ENCODE results near the gene CNTN1. TPM values are rescaled to one million over a fixed set of nuclear protein-coding genes. Genes with fewer than 3 reads are reported as not detected.

Gene CNTN1
- total RNA-seq, 1 experiment from 2014 or later = 3.0 TPM

GRCh38 chr12:40643976-40644375 lies 48.3 kb upstream of the CNTN1 start (continued):
- TF ChIP-seq, protein P1, sequence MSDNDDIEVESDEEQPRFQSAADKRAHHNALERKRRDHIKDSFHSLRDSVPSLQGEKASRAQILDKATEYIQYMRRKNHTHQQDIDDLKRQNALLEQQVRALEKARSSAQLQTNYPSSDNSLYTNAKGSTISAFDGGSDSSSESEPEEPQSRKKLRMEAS (IDR thresholded peaks at IDR 0.05) = no peak
- TF ChIP-seq JUND (IDR thresholded peaks at IDR 0.05) (no peak), EGR1 (IDR thresholded peaks at IDR 0.05; ENCODE audit: low read depth) (no peak)

- Histone ChIP-seq H3K36me3 (ENCODE audit: control insufficient read depth in 1 of 2, insufficient read depth in 2 of 2, low read length in 2 of 2) (no peaks in the 10 kb centered on the region), H2AFZ (ENCODE audit: low read depth, low read length, poor library complexity, severe bottlenecking) (no peak overlapping the region), H4K20me1 (ENCODE audit: insufficient read depth) (no peaks in the 10 kb centered on the region), H3K9me2 (ENCODE audit: insufficient read depth) (no peaks in the 10 kb centered on the region), H3K27me3 (ENCODE audit: insufficient read depth, low read length) (no peaks in the 10 kb centered on the region), H3K4me1 (ENCODE audit: control insufficient read depth in 1 of 2, insufficient read depth in 2 of 2, low read length in 2 of 2) (no peaks in the 10 kb centered on the region), H3K9me3 (ENCODE audit: control insufficient read depth in 1 of 2, insufficient read depth in 1 of 2, low read depth in 1 of 2, low read length in 2 of 2) (no peaks in the 10 kb centered on the region), H3K4me3 (replicated peaks in 1 of 2; ENCODE audit: low read depth in 1 of 2, low read length in 2 of 2) (no peak overlapping the region), H3K79me2 (ENCODE audit: insufficient read depth, low read length) (no peaks in the 10 kb centered on the region), H3K9ac (ENCODE audit: low read length) (no peak overlapping the region), H3K27ac (ENCODE audit: low read depth, low read length) (no peak overlapping the region), H3K4me2 (ENCODE audit: low read length) (no peak overlapping the region)
- ChIA-PET CTCF (no interaction called here), RAD21 (ENCODE audit: low non-redundant PET in 1 of 2, low total read pairs in 2 of 2, uncharacterized antibody in 2 of 2, unreplicated experiment in 2 of 2) (no interaction called here), POLR2A (no interaction called here)
- TF ChIP-seq POLR2AphosphoS5 (IDR thresholded peaks at IDR 0.05; ENCODE audit: low read depth, low read length) = no peak
- TF ChIP-seq CEBPB (IDR thresholded peaks at IDR 0.05; ENCODE audit: low read depth) = no peak
- no peak for TF ChIP-seq REST (IDR thresholded peaks at IDR 0.05; ENCODE audit: low read depth)
- no peak for TF ChIP-seq JUND (IDR thresholded peaks at IDR 0.05)
- TF ChIP-seq TCF7L2 (IDR thresholded peaks at IDR 0.05; ENCODE audit: borderline replicate concordance, extremely low read depth, insufficient read depth, insufficient read length) = no peak
- TF ChIP-seq, protein P1 (IDR thresholded peaks at IDR 0.05) = no peak
- TF ChIP-seq ZNF274 (IDR thresholded peaks at IDR 0.05; ENCODE audit: low read depth, low read length) = no peak
- no peak for TF ChIP-seq EGR1 (IDR thresholded peaks at IDR 0.05; ENCODE audit: low read depth)
- TF ChIP-seq ATF3 (IDR thresholded peaks at IDR 0.05) = no peak
- no peak for TF ChIP-seq ZBTB33 (IDR thresholded peaks at IDR 0.05; ENCODE audit: extremely low read depth, insufficient replicate concordance, low read length)
- no peak for TF ChIP-seq SP1 (IDR thresholded peaks at IDR 0.05; ENCODE audit: low read depth)
- no peak for TF ChIP-seq RAD21 (IDR thresholded peaks at IDR 0.05; ENCODE audit: low read depth)
- no peak for TF ChIP-seq ELF1 (IDR thresholded peaks at IDR 0.05; ENCODE audit: borderline replicate concordance, low read depth)
- TF ChIP-seq CBX3 (IDR thresholded peaks at IDR 0.05; ENCODE audit: low read depth) = no peak
- TF ChIP-seq ZFX (IDR thresholded peaks at IDR 0.05) = no peak
- TF ChIP-seq YY1 (IDR thresholded peaks at IDR 0.05; ENCODE audit: extremely low read depth, insufficient replicate concordance, low read depth, low read length) = no peak
- no peak for TF ChIP-seq EZH2 (IDR thresholded peaks at IDR 0.05)
- TF ChIP-seq EZH2phosphoT487 (IDR thresholded peaks at IDR 0.05; ENCODE audit: borderline replicate concordance) = no peak
- no peak for ATAC-seq
- no TSS peak for BruUV-seq (replicated peaks)
- DNase-seq (ENCODE audit: low read depth, low spot score) = no peak
- intact Hi-C loops (cut with micrococcal nuclease) = no loop called here
Observed at GRCh38 chr12:40644708-40645107, 47.5 kb upstream of the CNTN1 start.

Data from HCT116 (cell line).